GM21576 (cell line): ENCODE data around the gene LRRN3.

Source experiments
- ATAC-seq: cut with Tn5 transposase; IDR thresholded peaks from one replicate; pipeline ENCODE4 v1.9.1; 2021; ENCODE audit warnings: mild to moderate bottlenecking, moderate library complexity; ENCODE audit not compliant: unreplicated experiment

LRRN3 gene

GRCh38 chr7:111076205-111076604, 14.7 kb upstream of the LRRN3 start:
- no peak for ATAC-seq

- ATAC-seq: no peak
Measured at GRCh38 chr7:111077001-111077400, 13.9 kb upstream of the LRRN3 start.

GRCh38 chr7:111080495-111081105, 10.3 kb upstream of the LRRN3 start:
- peak; percentile 23 for ATAC-seq

- no peak for ATAC-seq
Measured at GRCh38 chr7:111081546-111082267, 9.2 kb upstream of the LRRN3 start.

- ATAC-seq: no peak
Measured at GRCh38 chr7:111082351-111082750, 8.6 kb upstream of the LRRN3 start.

GRCh38 chr7:111083413-111083812, 7.5 kb upstream of the LRRN3 start:
- peak; percentile 98 for ATAC-seq

- no peak for ATAC-seq
Measured at GRCh38 chr7:111085356-111085755, 5.6 kb upstream of the LRRN3 start.

GRCh38 chr7:111086532-111086931, 4.4 kb upstream of the LRRN3 start:
- ATAC-seq: no peak

GRCh38 chr7:111088328-111088727, 2.6 kb upstream of the LRRN3 start:
- no peak for ATAC-seq

GRCh38 chr7:111089822-111090426, 1.0 kb upstream of the LRRN3 start:
- ATAC-seq: peak; percentile 48

- peak; percentile 26 for ATAC-seq
Measured at GRCh38 chr7:111091593-111092358, 849 bp downstream of the LRRN3 start.

GRCh38 chr7:111092406-111093236, 1.7 kb downstream of the LRRN3 start:
- peak; percentile 57 for ATAC-seq

GRCh38 chr7:111093496-111093895, 2.6 kb downstream of the LRRN3 start:
- ATAC-seq: no peak

GRCh38 chr7:111094419-111094818, 3.5 kb downstream of the LRRN3 start:
- ATAC-seq: no peak

- ATAC-seq: no peak
Measured at GRCh38 chr7:111096997-111097396, 6.1 kb downstream of the LRRN3 start.

GRCh38 chr7:111098011-111098925, 7.3 kb downstream of the LRRN3 start:
- ATAC-seq: peak; percentile 83

GRCh38 chr7:111098926-111099250, 8.0 kb downstream of the LRRN3 start:
- ATAC-seq: no peak

GRCh38 chr7:111101856-111102646, 11.1 kb downstream of the LRRN3 start:
- ATAC-seq: no peak

GRCh38 chr7:111103136-111103535, 12.2 kb downstream of the LRRN3 start:
- ATAC-seq: no peak
